ENCODE measurements around the gene NUDC.
"Not testable (repeated sequence)": the region's sequence is repeated elsewhere in the genome, so short reads cannot be mapped to it uniquely, and the experiment has no call there.

Gene NUDC

GRCh38 chr1:26911399-26912146, 10.0 kb upstream of the NUDC start:
- no peak for DNase-seq

- no peak for DNase-seq
Measured at GRCh38 chr1:26912147-26912490, 9.4 kb upstream of the NUDC start.

GRCh38 chr1:26913389-26913753, 8.2 kb upstream of the NUDC start:
- DNase-seq = no peak

- DNase-seq = no peak
Measured at GRCh38 chr1:26913754-26914619, 7.6 kb upstream of the NUDC start, which contains the start of gene NR0B2. TSS of gene NR0B2 (minus strand) at chr1:26913975. CDS start at chr1:26913940, 35 bp downstream.

- DNase-seq = no peak
Measured at GRCh38 chr1:26915204-26915842, 6.2 kb upstream of the NUDC start.

GRCh38 chr1:26921126-26921539, 410 bp upstream of the NUDC start:
- no peak for DNase-seq

- DNase-seq = no peak
Measured at GRCh38 chr1:26922431-26922729, 837 bp downstream of the NUDC start.

- no peak for DNase-seq
Measured at GRCh38 chr1:26922901-26923300, 1.4 kb downstream of the NUDC start.

GRCh38 chr1:26923711-26924110, 2.2 kb downstream of the NUDC start:
- DNase-seq = no peak

GRCh38 chr1:26932531-26932930, 11.0 kb downstream of the NUDC start:
- DNase-seq = no peak

- DNase-seq = no peak
Measured at GRCh38 chr1:26936823-26937222, 15.3 kb downstream of the NUDC start.

GRCh38 chr1:26938004-26938658, 16.6 kb downstream of the NUDC start:
- no peak for DNase-seq

- DNase-seq = no peak
Measured at GRCh38 chr1:26938659-26939025, 17.1 kb downstream of the NUDC start.

- DNase-seq = no peak
Measured at GRCh38 chr1:26941311-26941710, 19.8 kb downstream of the NUDC start.

GRCh38 chr1:26942656-26943055, 21.1 kb downstream of the NUDC start:
- no peak for DNase-seq

- DNase-seq = no peak
Measured at GRCh38 chr1:26945138-26945537, 23.6 kb downstream of the NUDC start.

- no peak for DNase-seq
Measured at GRCh38 chr1:26945728-26946127, 24.2 kb downstream of the NUDC start.

- no peak for DNase-seq
Measured at GRCh38 chr1:26946270-26946669, 24.7 kb downstream of the NUDC start.

GRCh38 chr1:26948725-26949057, 27.1 kb downstream of the NUDC start:
- DNase-seq = not testable (repeated sequence)

GRCh38 chr1:26949266-26949925, 27.9 kb downstream of the NUDC start:
- DNase-seq = no peak

- no peak for DNase-seq
Measured at GRCh38 chr1:26949926-26950319, 28.4 kb downstream of the NUDC start.

GRCh38 chr1:26950602-26951001, 29.1 kb downstream of the NUDC start:
- DNase-seq = no peak

GRCh38 chr1:26951216-26951615, 29.7 kb downstream of the NUDC start:
- no peak for DNase-seq
